IPS-18c (cell line): ENCODE measurements around the gene HSPA14.
"Not testable (repeated sequence)": the region's sequence is repeated elsewhere in the genome, so short reads cannot be mapped to it uniquely, and the experiment has no call there.

Experiments
- H3K4me3 ChIP-seq: 2 replicates; pipeline ENCODE4 v1.7.0; 2013; ENCODE audit warnings: low read depth, mild to moderate bottlenecking, low read length, moderate library complexity; ENCODE audit not compliant: insufficient read depth
- H3K9me3 ChIP-seq: one replicate; pipeline ENCODE4 v1.6.1; 2013; ENCODE audit warnings: mild to moderate bottlenecking, low read length, moderate library complexity; ENCODE audit not compliant: control insufficient read depth, insufficient read depth

HSPA14 gene, protein sequence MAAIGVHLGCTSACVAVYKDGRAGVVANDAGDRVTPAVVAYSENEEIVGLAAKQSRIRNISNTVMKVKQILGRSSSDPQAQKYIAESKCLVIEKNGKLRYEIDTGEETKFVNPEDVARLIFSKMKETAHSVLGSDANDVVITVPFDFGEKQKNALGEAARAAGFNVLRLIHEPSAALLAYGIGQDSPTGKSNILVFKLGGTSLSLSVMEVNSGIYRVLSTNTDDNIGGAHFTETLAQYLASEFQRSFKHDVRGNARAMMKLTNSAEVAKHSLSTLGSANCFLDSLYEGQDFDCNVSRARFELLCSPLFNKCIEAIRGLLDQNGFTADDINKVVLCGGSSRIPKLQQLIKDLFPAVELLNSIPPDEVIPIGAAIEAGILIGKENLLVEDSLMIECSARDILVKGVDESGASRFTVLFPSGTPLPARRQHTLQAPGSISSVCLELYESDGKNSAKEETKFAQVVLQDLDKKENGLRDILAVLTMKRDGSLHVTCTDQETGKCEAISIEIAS

DNA sequence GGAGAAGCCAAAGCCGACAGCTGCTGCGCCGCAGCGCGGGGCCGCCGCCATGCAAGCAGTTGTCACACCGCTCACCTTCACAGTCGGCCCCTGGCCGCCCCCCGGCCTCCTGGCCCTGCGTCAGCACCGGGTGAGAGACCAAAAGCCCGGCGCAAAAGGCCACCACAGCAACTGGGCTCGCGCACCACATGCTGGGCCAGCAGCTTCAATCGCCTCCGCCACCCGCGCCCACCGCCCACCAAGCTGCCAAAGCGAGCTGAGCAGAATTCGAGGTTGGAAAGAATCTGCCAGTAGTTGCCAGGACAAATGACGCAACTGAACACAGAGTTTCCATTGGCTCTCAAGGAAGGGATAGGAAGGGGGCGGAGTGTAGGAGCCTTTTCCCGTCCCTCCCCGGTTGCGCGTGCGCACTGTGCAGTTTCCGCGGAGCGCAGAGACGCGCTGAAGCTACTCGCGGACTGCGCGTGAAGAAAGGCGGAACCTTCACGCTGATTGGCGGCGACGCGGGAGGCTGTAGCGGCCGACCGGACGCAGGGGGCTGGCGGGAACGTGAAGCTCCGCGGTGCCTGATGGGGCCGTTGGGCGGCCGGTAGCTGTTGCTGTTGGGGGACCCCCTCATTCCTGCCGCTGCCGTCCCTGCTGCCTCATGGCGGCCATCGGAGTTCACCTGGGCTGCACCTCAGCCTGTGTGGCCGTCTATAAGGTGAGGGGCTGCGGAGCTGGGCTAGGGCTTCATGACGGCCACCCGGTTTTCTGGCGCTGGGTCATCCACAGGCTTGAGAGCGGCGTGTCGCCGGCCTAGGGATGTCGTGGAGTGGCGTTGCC, at the start of gene HSPA14, which contains the start of the genes CDNF and MSANTD7:
Gene HSPA14 (plus strand): TSS at position 550 of the 825 bp plus-strand sequence. CDS start 97 bp downstream, at position 647.
Gene CDNF (minus strand): TSS at position 281 of the 825 bp plus-strand sequence. CDS start 91 bp downstream, at position 190.
Gene MSANTD7 (plus strand): TSS at position 550 of the 825 bp plus-strand sequence. CDS start 3,979 bp downstream, outside the sequence.
- H3K9me3 ChIP-seq, result no peaks in the 10 kb centered on the region
- peak within 1 kb of the TSS; percentile 83 for H3K4me3 ChIP-seq

DNA sequence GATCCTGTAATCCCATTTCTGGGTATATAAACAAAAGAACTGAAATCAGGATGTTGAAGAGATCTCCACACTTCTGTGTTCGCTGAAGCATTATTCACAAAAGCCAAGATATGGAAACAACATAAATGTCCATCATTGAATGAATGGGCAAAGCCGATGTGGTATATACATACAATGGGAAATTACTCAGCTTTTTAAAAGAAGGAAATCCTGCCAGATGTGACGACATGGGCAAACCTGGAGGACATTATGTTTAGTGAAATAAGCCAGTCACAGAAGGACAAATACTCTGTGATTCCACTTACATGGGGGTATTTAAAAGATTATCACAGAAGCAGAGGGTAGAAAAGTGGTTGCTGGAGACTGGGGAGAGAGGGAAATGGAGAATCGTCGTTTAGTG, 39.5 kb upstream of the HSPA14 start:
- no peak overlapping the region for H3K4me3 ChIP-seq
- no peaks in the 10 kb centered on the region for H3K9me3 ChIP-seq

DNA sequence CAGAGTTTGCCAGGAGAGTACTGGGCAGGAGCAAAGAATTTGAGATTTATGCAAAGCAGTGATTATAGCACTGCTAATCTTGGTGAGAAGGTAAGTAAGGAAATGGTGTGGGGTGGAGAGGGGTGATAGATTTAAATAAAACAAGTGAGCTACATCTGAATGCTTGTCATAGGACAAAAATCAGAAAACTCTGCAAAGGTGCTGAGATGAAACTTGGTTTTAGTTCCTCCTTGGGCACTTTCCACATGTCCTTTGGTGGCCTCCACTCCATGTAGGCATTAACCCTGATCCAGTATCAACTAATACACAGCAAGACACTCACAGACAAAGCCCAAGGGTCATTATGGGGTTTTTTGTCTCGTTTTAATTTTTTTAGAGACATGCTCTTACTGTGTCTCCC, 37.7 kb upstream of the HSPA14 start:
- Histone ChIP-seq H3K4me3 (no peak overlapping the region), H3K9me3 (no peaks in the 10 kb centered on the region)

DNA sequence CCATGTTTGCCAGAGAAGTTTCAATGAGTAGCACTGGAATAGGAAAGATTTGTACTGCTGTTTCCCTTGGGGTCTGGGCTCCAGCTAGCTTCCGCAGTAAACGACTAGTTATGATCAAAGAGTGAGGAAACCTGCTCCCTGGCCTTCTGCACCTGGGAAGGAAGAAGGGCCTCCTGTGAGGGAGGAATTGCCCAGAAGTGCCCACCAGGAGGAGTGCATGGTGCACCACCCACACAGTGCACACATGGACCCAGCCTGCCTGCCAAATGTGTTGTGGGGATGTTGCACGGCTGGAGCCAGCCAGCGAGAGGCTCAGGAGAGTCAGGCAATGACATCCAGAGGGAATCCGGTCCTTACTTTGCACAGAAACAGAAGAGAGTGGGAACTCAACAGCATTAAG, 36.4 kb upstream of the HSPA14 start:
- no peak overlapping the region for H3K4me3 ChIP-seq
- H3K9me3 ChIP-seq, result no peaks in the 10 kb centered on the region

DNA sequence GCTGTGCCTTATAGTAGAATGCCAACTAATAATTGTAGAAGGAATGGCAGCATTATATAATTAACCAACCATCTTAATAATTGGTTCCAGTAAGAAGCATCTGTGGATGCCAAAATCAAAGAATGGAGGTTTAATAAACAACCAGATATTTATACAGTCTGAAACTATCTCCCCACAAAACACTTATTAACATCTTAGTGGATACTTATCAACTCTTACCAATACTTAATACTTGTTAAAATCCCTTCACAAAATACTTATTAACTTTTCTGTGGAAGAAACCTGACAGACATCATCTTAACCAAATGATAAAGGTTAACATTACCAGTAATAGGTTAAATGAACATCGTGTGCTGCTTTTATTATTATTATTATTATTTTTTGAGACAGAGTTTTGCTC, 34.3 kb upstream of the HSPA14 start:
- Histone ChIP-seq H3K4me3 (no peak overlapping the region), H3K9me3 (no peaks in the 10 kb centered on the region)

DNA sequence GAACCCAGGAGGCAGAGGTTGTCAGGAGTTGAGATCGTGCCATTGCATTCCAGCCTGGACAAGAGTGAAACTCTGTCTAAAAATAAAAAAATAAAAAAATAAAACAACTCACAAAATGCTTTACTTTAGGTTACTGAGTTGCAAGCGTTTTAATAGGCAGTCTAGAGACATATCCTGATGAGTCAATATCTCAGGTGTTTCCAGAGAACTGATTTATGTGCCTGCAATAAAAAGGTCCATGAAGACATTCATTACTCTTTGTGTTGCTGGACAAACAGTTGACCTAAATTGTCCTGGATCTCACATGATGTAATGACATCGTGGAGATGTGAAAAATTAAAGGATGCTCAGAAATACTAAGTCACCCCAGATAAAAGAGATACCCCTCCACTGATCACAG, 31.8 kb upstream of the HSPA14 start:
- no peaks in the 10 kb centered on the region for H3K9me3 ChIP-seq
- H3K4me3 ChIP-seq, result no peak overlapping the region

DNA sequence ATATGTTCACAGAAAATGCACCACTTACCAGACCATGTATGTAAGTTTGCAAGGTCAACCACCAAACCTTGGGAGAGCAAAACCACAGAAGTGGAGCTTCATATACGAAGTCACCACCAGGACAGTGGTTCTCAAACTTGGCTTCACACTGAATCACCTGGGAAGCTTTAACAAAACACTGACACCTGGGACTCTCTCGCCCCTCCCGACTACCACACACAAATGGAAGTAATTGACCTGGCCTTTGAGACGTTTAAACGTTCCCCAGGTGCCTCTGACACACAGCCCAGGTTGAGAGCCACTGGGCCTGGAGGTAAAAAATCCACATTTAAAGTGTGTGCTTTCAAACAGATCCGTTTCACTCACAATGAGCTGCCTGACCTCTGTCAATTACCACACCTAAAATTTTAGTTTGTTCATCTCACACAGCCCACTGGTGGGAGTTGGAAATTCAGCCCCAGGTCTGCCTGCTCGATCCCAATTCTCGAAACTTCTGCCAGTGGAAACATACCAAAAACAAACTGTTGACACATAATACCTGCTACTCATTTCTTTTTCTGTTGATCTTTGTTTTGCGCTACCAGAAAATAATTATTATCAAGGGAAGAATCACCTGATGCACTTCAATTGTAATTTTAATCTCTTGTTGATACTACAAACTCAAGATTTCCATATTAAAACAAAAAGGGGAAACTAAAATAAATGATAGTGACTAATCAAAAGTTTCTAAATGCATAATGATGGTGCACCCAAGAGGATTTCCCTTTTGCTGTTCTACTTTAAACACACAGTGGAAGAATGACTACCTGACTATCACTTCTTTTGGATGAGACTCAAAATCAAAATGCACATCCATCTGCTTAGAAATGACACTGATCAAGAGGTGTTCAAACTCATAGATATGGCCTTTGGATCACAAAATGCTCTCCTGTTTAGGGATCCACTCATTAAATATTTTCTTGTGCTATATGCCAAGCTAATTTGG, 26.8 kb upstream of the HSPA14 start:
- H3K4me3 ChIP-seq, result no peak overlapping the region
- no peaks in the 10 kb centered on the region for H3K9me3 ChIP-seq

DNA sequence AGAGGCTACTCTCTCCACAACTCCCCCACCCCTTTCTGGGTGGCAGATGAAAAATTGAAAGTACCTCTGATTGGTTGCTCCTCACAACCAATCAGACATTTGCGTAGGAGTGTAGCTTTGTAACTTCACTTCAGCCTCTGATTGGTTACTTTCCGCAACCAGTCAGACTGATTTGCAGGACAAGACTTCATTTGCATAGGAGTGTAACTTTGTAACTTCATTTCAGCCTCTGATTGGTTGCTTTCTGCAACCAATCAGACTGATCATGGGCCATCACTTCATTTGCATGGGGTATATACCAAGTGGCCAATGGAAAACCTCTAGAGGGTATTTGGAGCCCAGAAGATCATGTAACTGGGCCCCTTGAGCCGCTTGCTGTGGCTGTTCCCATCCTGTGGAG, 25.8 kb upstream of the HSPA14 start:
- Histone ChIP-seq H3K9me3 (no peaks in the 10 kb centered on the region), H3K4me3 (no peak overlapping the region)

DNA sequence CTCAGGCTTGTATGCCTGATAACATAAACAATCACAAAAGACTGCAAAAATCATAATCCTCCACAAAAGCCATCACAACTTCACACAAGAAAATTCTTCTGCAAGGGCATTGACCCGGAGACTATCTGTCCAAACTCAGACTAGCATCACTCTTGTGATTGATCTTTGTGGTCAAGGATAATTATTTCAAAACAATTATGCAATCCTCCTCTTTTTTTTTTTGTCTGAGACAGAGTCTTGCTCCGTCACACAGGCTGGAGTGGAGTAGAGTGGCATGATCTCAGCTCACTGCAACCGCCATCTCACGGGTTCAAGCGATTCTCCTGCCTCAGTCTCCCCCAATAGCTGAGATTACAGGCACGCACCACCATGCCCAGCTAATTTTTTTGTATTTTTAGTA, 22.4 kb upstream of the HSPA14 start:
- no peaks in the 10 kb centered on the region for H3K9me3 ChIP-seq
- H3K4me3 ChIP-seq, result no peak overlapping the region

DNA sequence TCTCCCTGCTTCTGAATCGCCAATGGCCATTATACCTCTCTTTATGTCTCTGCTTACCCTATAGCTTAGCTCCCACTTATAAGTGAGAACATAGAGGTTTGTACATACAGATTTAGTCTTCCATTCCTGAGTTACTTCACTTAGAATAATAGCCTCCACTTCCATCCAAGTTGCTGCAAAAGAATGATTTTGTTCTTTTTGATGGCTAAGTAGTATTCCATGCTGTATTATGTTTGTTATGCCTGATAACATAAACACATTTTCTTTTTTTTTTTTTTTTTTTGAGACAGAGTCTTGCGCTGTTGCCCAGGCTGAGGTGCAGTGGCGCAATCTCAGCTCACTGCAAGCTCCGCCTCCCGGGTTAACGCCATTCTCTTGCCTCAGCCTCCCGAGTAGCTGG, 21.4 kb upstream of the HSPA14 start:
- H3K9me3 ChIP-seq, H3K4me3 ChIP-seq: not testable (repeated sequence)

DNA sequence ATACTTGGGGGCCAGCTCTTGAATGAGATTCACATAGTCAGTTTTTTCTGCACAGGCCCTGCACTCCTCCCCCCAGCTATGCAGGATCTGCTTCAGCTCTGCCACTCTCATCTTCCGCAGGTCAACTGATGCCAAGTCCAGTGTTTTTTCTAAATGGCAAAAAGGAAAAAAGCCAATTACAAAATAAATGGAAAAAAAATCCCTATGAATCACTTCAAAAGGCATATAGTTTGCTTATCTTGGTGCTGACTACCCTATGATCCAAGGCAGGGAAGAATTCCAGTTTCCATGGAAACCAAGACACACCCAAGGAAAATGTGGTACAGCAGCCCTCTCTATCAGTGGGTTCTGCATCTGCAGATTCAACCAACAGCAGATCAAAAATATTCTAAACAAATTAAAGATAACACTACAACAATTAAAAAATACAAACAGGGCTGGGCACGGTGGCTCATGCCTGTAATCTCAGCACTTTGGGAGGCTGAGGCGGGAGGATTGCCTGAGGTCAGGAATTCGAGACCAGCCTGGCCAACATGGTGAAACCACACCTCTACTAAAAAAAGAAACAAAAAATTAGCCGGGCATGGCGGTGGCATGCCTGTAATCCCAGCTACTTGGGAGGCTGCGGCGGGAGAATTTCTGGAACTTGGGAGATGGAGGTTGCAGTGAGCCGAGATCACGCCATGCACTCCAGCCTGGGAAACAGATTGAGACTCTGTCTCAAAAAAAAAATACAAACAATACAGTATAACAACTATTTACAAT, 17.9 kb upstream of the HSPA14 start:
- no peak overlapping the region for H3K4me3 ChIP-seq
- no peaks in the 10 kb centered on the region for H3K9me3 ChIP-seq

DNA sequence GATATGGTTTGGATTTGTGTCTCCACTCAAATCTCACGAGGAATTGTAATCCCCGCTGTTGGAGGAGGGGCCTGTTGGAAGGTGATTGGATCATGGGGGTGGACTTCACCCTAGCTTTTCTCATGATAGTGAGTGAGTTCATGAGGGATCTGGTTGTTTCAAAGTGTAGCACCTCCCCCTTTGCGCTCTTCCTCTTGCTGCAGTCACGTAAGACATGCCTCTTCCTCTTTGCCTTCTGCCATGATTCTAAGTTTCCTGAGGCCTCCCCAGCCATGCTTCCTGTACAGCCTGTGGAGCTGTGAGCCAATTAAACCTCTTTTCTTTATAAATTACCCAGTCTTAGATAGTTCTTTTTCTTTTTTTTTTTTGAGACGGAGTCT, 17.3 kb upstream of the HSPA14 start:
- H3K9me3 ChIP-seq, result no peaks in the 10 kb centered on the region
- no peak overlapping the region for H3K4me3 ChIP-seq

DNA sequence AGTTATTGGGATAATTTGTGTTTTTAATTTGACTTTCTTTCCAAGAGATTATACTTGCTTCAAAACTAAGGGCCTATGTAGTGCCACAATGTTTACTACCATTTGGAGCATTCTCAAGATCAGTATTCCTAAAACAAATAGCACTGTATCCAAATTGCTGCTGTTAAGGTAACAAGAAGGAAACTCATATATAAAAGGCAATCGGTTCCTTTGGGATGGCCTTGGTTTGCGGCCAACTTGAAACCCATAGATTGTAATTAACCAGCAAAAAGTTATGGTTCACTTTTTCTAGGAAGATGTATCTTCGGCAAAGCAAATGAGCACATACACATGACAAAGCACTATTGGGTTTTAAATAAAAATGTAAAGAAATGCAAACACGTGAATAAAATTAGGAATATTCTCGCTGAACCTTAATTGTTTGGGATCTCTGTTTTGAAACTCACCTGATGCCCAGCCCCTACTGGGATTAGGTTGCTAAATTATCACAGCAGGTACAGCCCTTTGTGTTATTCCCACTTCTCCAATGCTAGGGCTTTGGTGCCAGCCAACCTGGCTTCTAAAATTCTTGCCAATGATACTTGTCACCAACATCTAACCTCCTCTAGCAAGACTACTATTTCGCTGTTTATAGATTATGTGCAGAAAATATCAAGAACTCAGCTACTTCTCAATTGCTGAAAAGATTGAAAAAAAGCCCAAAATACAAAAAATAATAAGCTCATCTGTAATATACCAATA, 16.3 kb upstream of the HSPA14 start:
- H3K9me3 ChIP-seq, result no peaks in the 10 kb centered on the region

DNA sequence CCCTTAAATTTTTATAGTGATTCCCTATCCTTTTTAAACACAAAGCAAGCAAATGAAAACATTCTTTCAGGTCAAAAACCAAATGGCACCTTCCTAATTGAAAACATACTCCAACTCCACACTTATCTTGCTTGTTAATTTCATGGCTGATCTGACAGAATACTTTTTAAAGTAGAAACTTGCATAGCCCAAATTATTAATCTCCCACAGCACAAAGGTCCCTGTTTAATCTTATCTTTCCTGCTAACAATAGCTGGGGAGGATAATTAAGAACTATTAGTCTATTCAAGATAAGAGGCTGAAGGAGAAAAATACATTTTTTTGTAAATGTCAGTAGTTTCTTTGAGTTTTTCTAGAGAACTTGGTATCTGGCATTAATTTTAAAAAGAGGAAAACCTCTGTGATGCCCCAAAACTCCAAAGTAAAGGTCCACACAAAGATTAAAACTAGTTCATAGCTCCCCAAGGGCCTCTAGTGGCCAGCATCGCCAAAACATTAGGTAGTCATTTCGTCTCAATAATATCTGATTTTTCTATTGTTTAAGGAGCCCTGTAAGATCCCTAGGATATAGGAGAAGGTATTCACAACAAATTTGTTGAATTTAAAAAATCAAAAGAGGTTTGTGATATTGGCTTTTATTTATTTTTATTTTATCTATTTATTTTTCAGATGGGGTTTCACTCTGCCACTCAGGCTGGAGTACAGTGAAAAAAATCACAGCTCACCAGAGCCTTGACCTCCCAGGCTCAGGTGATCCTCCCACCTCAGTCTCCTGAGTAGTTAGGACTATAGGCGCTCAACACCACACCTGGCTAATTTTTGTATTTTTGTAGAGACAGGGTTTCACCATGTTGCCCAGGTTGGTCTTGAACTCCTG, 15.0 kb upstream of the HSPA14 start:
- H3K4me3 ChIP-seq, result no peak overlapping the region
- H3K9me3 ChIP-seq, result no peaks in the 10 kb centered on the region

More for the DNA sequence above, 16.3 kb upstream of the HSPA14 start:
- no peak overlapping the region for H3K4me3 ChIP-seq

DNA sequence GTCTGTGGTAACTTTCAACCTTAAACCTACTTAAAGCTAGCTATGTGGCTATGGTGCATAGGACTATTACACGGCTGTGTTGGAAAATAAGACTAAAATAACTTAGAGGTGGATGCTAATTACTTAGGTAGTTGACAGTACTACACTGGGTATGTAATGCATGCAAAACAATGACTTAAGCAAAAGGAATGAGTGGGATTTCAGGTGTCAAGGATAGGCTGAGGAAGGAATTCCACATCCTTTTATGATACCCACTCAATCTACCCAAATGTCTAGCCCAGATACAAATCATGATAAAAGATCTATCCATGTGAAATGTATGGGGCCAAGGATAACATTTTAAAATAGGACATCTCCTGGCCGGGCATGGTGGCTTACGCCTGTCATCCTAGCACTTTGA, 14.1 kb upstream of the HSPA14 start:
- no peaks in the 10 kb centered on the region for H3K9me3 ChIP-seq
- no peak overlapping the region for H3K4me3 ChIP-seq
